Trophoblast cell (in vitro differentiated cells and primary cell): ENCODE measurements around the gene QRSL1.

ENCODE experiments used
- DNase-seq, 2 donors: peaks; one replicate each; pipeline ENCODE4 v3.0.0-alpha.2; 2016
- H2AFZ ChIP-seq: 2 replicates; pipeline ENCODE4 v1.6.1; 2013; ENCODE audit warnings: low read length, moderate library complexity, mild to moderate bottlenecking; ENCODE audit not compliant: insufficient read depth, poor library complexity
- H2AK5ac ChIP-seq: 2 replicates; pipeline ENCODE4 v1.6.1; 2013; ENCODE audit warnings: mild to moderate bottlenecking, low read length
- H2BK120ac ChIP-seq: 2 replicates; pipeline ENCODE4 v1.6.1; 2013; ENCODE audit warnings: low read length, mild to moderate bottlenecking, moderate library complexity; ENCODE audit not compliant: insufficient read depth, poor library complexity
- H2BK12ac ChIP-seq: 2 replicates; pipeline ENCODE4 v1.6.1; 2013; ENCODE audit warnings: mild to moderate bottlenecking, low read length, moderate library complexity
- H2BK5ac ChIP-seq: 2 replicates; pipeline ENCODE4 v1.6.1; 2013; ENCODE audit warnings: low read length, low read depth, moderate library complexity, mild to moderate bottlenecking; ENCODE audit not compliant: poor library complexity
- H3K14ac ChIP-seq: 2 replicates; pipeline ENCODE4 v1.6.1; 2013; ENCODE audit warnings: mild to moderate bottlenecking, low read length
- H3K18ac ChIP-seq: 2 replicates; pipeline ENCODE4 v1.6.1; 2013; ENCODE audit warnings: mild to moderate bottlenecking, low read length
- H3K23ac ChIP-seq: 2 replicates; pipeline ENCODE4 v1.6.1; 2013; ENCODE audit warnings: low read length
- H3K27ac ChIP-seq: 2 replicates; pipeline ENCODE4 v1.5.1; 2013; ENCODE audit warnings: low read depth, mild to moderate bottlenecking, inconsistent platforms, low read length, moderate library complexity
- H3K27me3 ChIP-seq: 2 replicates; pipeline ENCODE4 v1.6.1; 2013; ENCODE audit warnings: inconsistent platforms, mild to moderate bottlenecking, low read length, moderate library complexity; ENCODE audit not compliant: insufficient read depth
- H3K36me3 ChIP-seq, 2 experiments: 1 replicate in 1 of 2; 2 replicates in 1 of 2; pipeline ENCODE4 v1.6.1; 2013; ENCODE audit warnings: low read length in 2 of 2, mild to moderate bottlenecking in 2 of 2, moderate library complexity in 1 of 2; ENCODE audit not compliant: insufficient read depth in 2 of 2, control insufficient read depth in 1 of 2
- H3K4ac ChIP-seq: 2 replicates; pipeline ENCODE4 v1.6.1; 2013; ENCODE audit warnings: low read depth, mild to moderate bottlenecking, low read length, moderate library complexity
- H3K4me1 ChIP-seq, 2 experiments: 1 replicate in 1 of 2; 2 replicates in 1 of 2; pipeline ENCODE4 v1.6.1; 2013; ENCODE audit warnings: low read length in 2 of 2, mild to moderate bottlenecking in 2 of 2, moderate library complexity in 1 of 2; ENCODE audit not compliant: insufficient read depth in 2 of 2, control insufficient read depth in 1 of 2
- H3K4me2 ChIP-seq: 2 replicates; pipeline ENCODE4 v1.6.1; 2013; ENCODE audit warnings: inconsistent platforms, mild to moderate bottlenecking, low read length, moderate library complexity
- H3K4me3 ChIP-seq: 2 replicates; pipeline ENCODE4 v1.5.1; 2013; ENCODE audit warnings: mild to moderate bottlenecking, low read depth, low read length, inconsistent platforms
- H3K79me1 ChIP-seq: one replicate; pipeline ENCODE4 v1.6.1; 2013; ENCODE audit warnings: low read length
- H3K79me2 ChIP-seq: 2 replicates; pipeline ENCODE4 v1.6.1; 2013; ENCODE audit warnings: low read length, mild to moderate bottlenecking; ENCODE audit not compliant: control insufficient read depth, insufficient read depth, poor library complexity
- H3K9ac ChIP-seq: 2 replicates; pipeline ENCODE4 v1.6.1; 2013; ENCODE audit warnings: mild to moderate bottlenecking, low read length
- H3K9me3 ChIP-seq: 2 replicates; pipeline ENCODE4 v1.6.1; 2013; ENCODE audit warnings: low read depth, mild to moderate bottlenecking, control low read depth, inconsistent platforms, low read length; ENCODE audit not compliant: insufficient read depth
- H4K12ac ChIP-seq: 2 replicates; pipeline ENCODE4 v1.6.1; 2013; ENCODE audit warnings: low read depth, mild to moderate bottlenecking, low read length, moderate library complexity
- H4K8ac ChIP-seq: 2 replicates; pipeline ENCODE4 v1.6.1; 2013; ENCODE audit warnings: low read depth, mild to moderate bottlenecking, low read length, moderate library complexity
- H4K91ac ChIP-seq: one replicate; pipeline ENCODE4 v1.6.1; 2013; ENCODE audit warnings: low read depth, mild to moderate bottlenecking, low read length, moderate library complexity
- WGBS: extraction: QIAGEN DNeasy Blood & Tissue Kit; methylation state at CpG from one replicate; pipeline ENCODE4 v1.1.7; 2013; ENCODE audit warnings: missing lambda C conversion rate; ENCODE audit not compliant: insufficient read length, insufficient coverage; ENCODE audit errors: extremely low coverage; 5-methylcytosine and 5-hydroxymethylcytosine counted together

Gene QRSL1

GRCh38 chr6:106710580-106710979 lies 81.2 kb downstream of the QRSL1 start:
- H2BK120ac ChIP-seq = no peak overlapping the region
- WGBS = no CpG with 5 or more reads among the region's 1 CpG
- peaks cover 2% of the 10 kb centered on the region for H3K9me3 ChIP-seq
- H3K27ac ChIP-seq = no peak overlapping the region
- H2AFZ ChIP-seq = no peak overlapping the region
- no peak overlapping the region for H2BK5ac ChIP-seq
- H2BK12ac ChIP-seq = no peak overlapping the region
- no peak overlapping the region for H3K4me2 ChIP-seq
- H4K12ac ChIP-seq = no peak overlapping the region
- H3K79me2 ChIP-seq = no peaks in the 10 kb centered on the region
- no peak overlapping the region for H3K14ac ChIP-seq
- H2AK5ac ChIP-seq = no peak overlapping the region
- H3K79me1 ChIP-seq = no peaks in the 10 kb centered on the region
- no peak overlapping the region for H4K91ac ChIP-seq
- H4K8ac ChIP-seq = no peak overlapping the region
- H3K27me3 ChIP-seq = no peaks in the 10 kb centered on the region
- DNase-seq = no peak
- no peak overlapping the region for H3K4ac ChIP-seq
- no peak overlapping the region for H3K23ac ChIP-seq
- H3K4me3 ChIP-seq = no peak overlapping the region
- H3K4me1 ChIP-seq = no peaks in the 10 kb centered on the region
- H3K36me3 ChIP-seq = no peaks in the 10 kb centered on the region
- no peak overlapping the region for H3K18ac ChIP-seq
- no peak overlapping the region for H3K9ac ChIP-seq

GRCh38 chr6:106714281-106714680 lies 84.9 kb downstream of the QRSL1 start:
- peaks cover 2% of the 10 kb centered on the region for H3K9me3 ChIP-seq
- WGBS = no CpG with 5 or more reads among the region's 2 CpGs
- no peaks in the 10 kb centered on the region for H3K79me2 ChIP-seq
- no peak overlapping the region for H2AK5ac ChIP-seq
- no peak overlapping the region for H3K4me3 ChIP-seq
- no peak overlapping the region for H4K12ac ChIP-seq
- no peak for DNase-seq
- H4K91ac ChIP-seq = no peak overlapping the region
- no peak overlapping the region for H2BK5ac ChIP-seq
- H3K9ac ChIP-seq = no peak overlapping the region
- H3K23ac ChIP-seq = no peak overlapping the region
- H3K14ac ChIP-seq = no peak overlapping the region
- H3K27me3 ChIP-seq = no peaks in the 10 kb centered on the region
- H3K4me1 ChIP-seq = no peaks in the 10 kb centered on the region
- H2AFZ ChIP-seq = no peak overlapping the region
- H3K27ac ChIP-seq = no peak overlapping the region
- no peaks in the 10 kb centered on the region for H3K36me3 ChIP-seq
- H2BK12ac ChIP-seq = no peak overlapping the region
- no peak overlapping the region for H2BK120ac ChIP-seq
- no peak overlapping the region for H3K4me2 ChIP-seq
- no peak overlapping the region for H3K4ac ChIP-seq
- peaks cover 2% of the 10 kb centered on the region for H3K79me1 ChIP-seq
- no peak overlapping the region for H4K8ac ChIP-seq
- no peak overlapping the region for H3K18ac ChIP-seq

DNA sequence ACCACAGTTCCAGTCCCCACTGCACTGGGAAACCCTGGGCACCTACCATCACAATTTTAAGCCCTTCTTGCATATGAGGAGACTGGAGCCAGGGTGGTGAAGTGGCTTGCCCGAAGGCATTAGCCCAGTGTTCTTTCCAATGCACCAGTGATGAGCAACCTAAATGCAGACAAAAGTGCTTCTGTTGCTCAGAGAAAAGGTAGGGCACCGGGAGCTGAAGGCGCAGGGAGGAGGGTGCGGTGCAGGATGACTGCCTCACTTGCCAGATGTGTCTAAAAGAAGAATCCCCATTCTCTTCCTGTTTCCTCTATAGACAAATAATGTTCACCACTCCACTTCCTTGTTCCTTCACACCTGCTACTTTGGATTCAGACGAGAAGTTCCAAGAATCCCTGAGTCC lies 86.5 kb downstream of the QRSL1 start:
- no peak overlapping the region for H3K14ac ChIP-seq
- WGBS = no CpG with 5 or more reads among the region's 5 CpGs
- no peak overlapping the region for H3K9ac ChIP-seq

GRCh38 chr6:106716966-106717365 lies 87.6 kb downstream of the QRSL1 start:
- H3K4ac ChIP-seq = no peak overlapping the region
- H3K14ac ChIP-seq = no peak overlapping the region
- H3K4me2 ChIP-seq = no peak overlapping the region
- H3K27ac ChIP-seq = no peak overlapping the region
- DNase-seq = no peak
- no CpG with 5 or more reads among the region's 2 CpGs for WGBS
- H2AFZ ChIP-seq = no peak overlapping the region
- H4K8ac ChIP-seq = no peak overlapping the region
- no peaks in the 10 kb centered on the region for H3K27me3 ChIP-seq
- no peak overlapping the region for H4K12ac ChIP-seq
- no peak overlapping the region for H3K9ac ChIP-seq
- H3K4me1 ChIP-seq = no peaks in the 10 kb centered on the region
- no peak overlapping the region for H3K4me3 ChIP-seq
- H3K36me3 ChIP-seq = no peaks in the 10 kb centered on the region
- no peak overlapping the region for H2BK12ac ChIP-seq
- H2BK120ac ChIP-seq = no peak overlapping the region
- peaks cover 2% of the 10 kb centered on the region for H3K9me3 ChIP-seq
- no peak overlapping the region for H3K18ac ChIP-seq
- H3K23ac ChIP-seq = no peak overlapping the region
- H2BK5ac ChIP-seq = no peak overlapping the region
- H4K91ac ChIP-seq = no peak overlapping the region
- H2AK5ac ChIP-seq = no peak overlapping the region
- peaks cover 2% of the 10 kb centered on the region for H3K79me1 ChIP-seq
- no peaks in the 10 kb centered on the region for H3K79me2 ChIP-seq

More for the DNA sequence above, 86.5 kb downstream of the QRSL1 start:
- no peaks in the 10 kb centered on the region for H3K27me3 ChIP-seq
- no peak overlapping the region for H4K12ac ChIP-seq
- no peak overlapping the region for H2BK120ac ChIP-seq
- no peak overlapping the region for H3K4me2 ChIP-seq
- H3K4me1 ChIP-seq = no peaks in the 10 kb centered on the region
- no peak overlapping the region for H2AFZ ChIP-seq
- no peak overlapping the region for H3K27ac ChIP-seq
- no peak overlapping the region for H2BK5ac ChIP-seq
- H3K18ac ChIP-seq = no peak overlapping the region
- H2AK5ac ChIP-seq = no peak overlapping the region
- no peak for DNase-seq
- H4K8ac ChIP-seq = no peak overlapping the region
- no peak overlapping the region for H3K4me3 ChIP-seq
- H3K4ac ChIP-seq = no peak overlapping the region
- no peaks in the 10 kb centered on the region for H3K36me3 ChIP-seq
- peaks cover 2% of the 10 kb centered on the region for H3K9me3 ChIP-seq
- peaks cover 2% of the 10 kb centered on the region for H3K79me1 ChIP-seq
- no peak overlapping the region for H4K91ac ChIP-seq
- no peak overlapping the region for H2BK12ac ChIP-seq
- no peaks in the 10 kb centered on the region for H3K79me2 ChIP-seq
- no peak overlapping the region for H3K23ac ChIP-seq
